SK-N-MC (cell line): ENCODE data around the gene FBF1.

ENCODE experiments used
- EZH2 ChIP-seq: fragments of 200-600 bp; sonication (generic); IDR thresholded peaks from one replicate; pipeline ENCODE4 v1.6.1; 2017; ENCODE audit warnings: antibody characterized with exemption
- FOXP2 ChIP-seq: optimal IDR thresholded peaks from 2 replicates; pipeline ENCODE3; 2011; ENCODE audit warnings: mild to moderate bottlenecking, moderate library complexity; ENCODE audit not compliant: insufficient read depth; ENCODE audit errors: extremely low read length, control extremely low read depth

DNA sequence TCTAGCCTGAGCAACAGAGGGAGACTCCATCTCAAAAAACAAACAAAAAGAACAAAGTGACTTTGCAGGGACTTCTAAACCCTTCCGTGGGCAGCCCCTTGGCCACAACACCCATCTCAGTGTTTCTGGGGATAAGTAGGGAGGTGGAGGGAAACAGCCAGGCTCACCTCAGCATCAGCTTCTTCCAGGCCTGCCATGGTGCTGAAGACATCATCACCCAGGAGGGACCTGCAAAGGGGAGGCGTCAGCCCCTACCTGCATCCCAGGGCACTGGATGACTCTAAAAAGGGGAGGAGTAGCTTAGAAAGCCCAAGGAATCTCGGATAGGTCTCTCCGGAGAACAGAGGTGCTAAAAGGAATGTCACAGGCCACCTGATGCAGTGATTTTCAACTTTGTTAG lies 9.8 kb downstream of the FBF1 start:
- no peak for TF ChIP-seq EZH2
- no peak for TF ChIP-seq FOXP2
